Heart right ventricle (tissue), 16 donors: ENCODE results near the gene SMYD3. TPM values are rescaled to one million over a fixed set of nuclear protein-coding genes. Genes with fewer than 3 reads are reported as not detected.

Experiments
- ATAC-seq, 8 donors: fragments of 200-7000 bp; cut with Tn5 transposase; one replicate each; pipeline ENCODE4 v1.9.1; 2020; ENCODE audit warnings: mild to moderate bottlenecking in 8 of 8, moderate library complexity in 8 of 8, moderate number of reproducible peaks in 1 of 8
- DNase-seq, 2 donors: peaks; one replicate each; pipeline ENCODE4 v3.0.0-alpha.2; 2020
- H3K27ac ChIP-seq, 10 donors: fragments of 200-600 bp; sonication (generic) in 2 of 10; one replicate each; pipeline versions ENCODE4 v1.5.0 to v1.8.0; 2020 to 2022; ENCODE audit warnings: mild to moderate bottlenecking in 3 of 10
- H3K27me3 ChIP-seq, 7 donors: fragments of 200-600 bp; one replicate each; pipeline ENCODE4 v1.8.0; 2021 to 2022; ENCODE audit warnings: mild to moderate bottlenecking in 2 of 7
- H3K36me3 ChIP-seq, 9 donors: fragments of 200-600 bp; sonication (generic) in 1 of 9; one replicate each; pipeline versions ENCODE4 v1.5.0 to v1.8.0; 2020 to 2022; ENCODE audit warnings: mild to moderate bottlenecking in 2 of 9
- H3K4me1 ChIP-seq, 9 donors: fragments of 200-600 bp; sonication (generic) in 1 of 9; one replicate each; pipeline versions ENCODE4 v1.5.0 to v1.8.0; 2020 to 2022; ENCODE audit warnings: mild to moderate bottlenecking in 4 of 9
- H3K4me3 ChIP-seq, 10 donors: fragments of 200-600 bp; sonication (generic) in 2 of 10; one replicate each; pipeline versions ENCODE4 v1.5.0 to v1.8.0; 2020 to 2022; ENCODE audit warnings: mild to moderate bottlenecking in 7 of 10, moderate library complexity in 2 of 10
- H3K9me3 ChIP-seq, 11 donors: fragments of 200-600 bp in 10 of 11; sonication (generic) in 2 of 11; one replicate each; pipeline versions ENCODE4 v1.5.0 to v1.8.0; 2013 to 2022; ENCODE audit warnings: mild to moderate bottlenecking in 2 of 11, control low read depth in 1 of 11, moderate library complexity in 1 of 11
- WGBS, 2 donors: extraction: QIAGEN DNeasy Blood & Tissue Kit; methylation state at CpG; one replicate each; pipeline ENCODE4 v1.1.7; 2013; ENCODE audit warnings: inconsistent platforms in 1 of 2; 5-methylcytosine and 5-hydroxymethylcytosine counted together
- intact Hi-C, 10 donors: fragments of 100-400 bp; cut with DNase I; formaldehyde crosslinking; loops; one replicate each; pipeline versions ENCODE4 v1.11.1 to v1.14.2; 2022
- polyA plus RNA-seq, 2 donors: library from polyadenylated mRNA; stranded (reverse); fragments of 200-250 nt; gene quantifications; one replicate each; pipeline ENCODE4 v1.2.3, GENCODE V29; 2013
- total RNA-seq, 10 donors: library from RNA; stranded (reverse); fragmentation: NEBNext Ultra II Directional in 3 of 10; extraction: Animal tissue kit (Norgen Biotek cat#: 25700) in 3 of 10; gene quantifications; one replicate each; pipeline versions ENCODE4 v1.2.1 to v1.2.4, GENCODE V29; 2021 to 2023
- TF ChIP-seq, protein P1 (sequence below), 9 donors: fragments of 200-600 bp; sonication (generic) in 2 of 9; IDR thresholded peaks; one replicate each; pipeline versions ENCODE4 v1.5.0 to v1.8.0; 2021 to 2022; ENCODE audit warnings: antibody characterized with exemption in 9 of 9, mild to moderate bottlenecking in 5 of 9, moderate library complexity in 1 of 9
- donor health status: Arrhythmogenic right ventricular cardiomyopathy.
- donor health status: ischemic (EF 13 %, LVEDD 7.1; RV severe dilation, severe dysfunction).
- donor health status: healthy with polysubstance abuse.
- donor health status: DM: no; HTN: yes; CAD: no.
- donor health status: DM: no; HTN: no; CAD: no.
- donor health status: ischemic (EF 25% LVEDD 6.9; RV normal size, moderate dysfunction).
- donor health status: ischemic (EF 25% LVEDD 5.7; RV mildly dilated, moderate dysfunction).
- donor health status: healthy.
- donor health status: DM: yes; HTN: yes; CAD: no.
- donor health status: Ischemic cardiomyopathy.
- donor health status: ischemic (EF 35%, LVEDD 5.7; RV mildly dilated, moderate dysfunction).
- donor health status: nonischemic (EF 11% LVEDD 7.7; RV severe dilation, severe dysfunction).
- donor health status: DM: yes; HTN: yes; CAD: no.
- donor health status: PGD.
- donor health status: ischemic (EF 29% LVEDD 5.4; RV normal size, mild dysfunction).
- donor health status: nonischemic (EF 23%, LVEDD 6.1; RV moderate dilation, normal function).

Gene SMYD3
- total and polyA plus RNA-seq, 12 donors, result 5.9 to 13.9 (median 8.1) TPM

DNA sequence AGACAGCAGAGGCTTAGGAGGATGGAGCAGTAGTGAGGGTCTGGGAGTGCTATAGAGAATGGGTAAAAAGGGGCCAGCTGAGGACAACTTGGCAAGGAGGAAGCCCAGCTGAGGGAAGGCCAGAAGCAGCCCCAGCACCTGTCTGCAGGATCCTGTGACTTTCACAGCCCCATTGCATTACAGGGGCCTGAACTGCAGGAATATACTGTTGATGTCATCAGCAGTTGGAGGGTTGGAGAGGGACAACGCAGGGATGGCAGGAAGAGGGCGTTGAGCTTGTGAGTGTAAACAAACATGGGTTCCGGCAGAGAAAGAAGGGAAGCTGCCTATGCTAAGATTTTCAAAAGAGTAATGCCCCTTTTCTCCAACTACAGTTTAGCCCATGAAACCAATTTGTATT, 628.5 kb downstream of the SMYD3 start:
- peaks cover 3 to 38% (median 17%) of the 10 kb centered on the region in 9 donors for H3K4me1 ChIP-seq
- intact Hi-C loops, result loop anchor here in 1 of 10 donors (10.0 kb wide), 1 partner anchor 116 kb away; no protein-coding TSS in a partner anchor
- no peak overlapping the region for H3K27ac ChIP-seq
- TF ChIP-seq, protein P1, sequence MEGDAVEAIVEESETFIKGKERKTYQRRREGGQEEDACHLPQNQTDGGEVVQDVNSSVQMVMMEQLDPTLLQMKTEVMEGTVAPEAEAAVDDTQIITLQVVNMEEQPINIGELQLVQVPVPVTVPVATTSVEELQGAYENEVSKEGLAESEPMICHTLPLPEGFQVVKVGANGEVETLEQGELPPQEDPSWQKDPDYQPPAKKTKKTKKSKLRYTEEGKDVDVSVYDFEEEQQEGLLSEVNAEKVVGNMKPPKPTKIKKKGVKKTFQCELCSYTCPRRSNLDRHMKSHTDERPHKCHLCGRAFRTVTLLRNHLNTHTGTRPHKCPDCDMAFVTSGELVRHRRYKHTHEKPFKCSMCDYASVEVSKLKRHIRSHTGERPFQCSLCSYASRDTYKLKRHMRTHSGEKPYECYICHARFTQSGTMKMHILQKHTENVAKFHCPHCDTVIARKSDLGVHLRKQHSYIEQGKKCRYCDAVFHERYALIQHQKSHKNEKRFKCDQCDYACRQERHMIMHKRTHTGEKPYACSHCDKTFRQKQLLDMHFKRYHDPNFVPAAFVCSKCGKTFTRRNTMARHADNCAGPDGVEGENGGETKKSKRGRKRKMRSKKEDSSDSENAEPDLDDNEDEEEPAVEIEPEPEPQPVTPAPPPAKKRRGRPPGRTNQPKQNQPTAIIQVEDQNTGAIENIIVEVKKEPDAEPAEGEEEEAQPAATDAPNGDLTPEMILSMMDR (IDR thresholded peaks at IDR 0.05), result no peak
- 56 to 63% methylated on average over 3 of the region's 3 CpGs for WGBS, 2 donors
- DNase-seq (no peak), ATAC-seq (no peak)
- no peaks in the 10 kb centered on the region for H3K36me3 ChIP-seq
- H3K4me3 ChIP-seq, result no peak overlapping the region
- no peaks in the 10 kb centered on the region for H3K9me3 ChIP-seq
- H3K27me3 ChIP-seq, result no peaks in the 10 kb centered on the region

DNA sequence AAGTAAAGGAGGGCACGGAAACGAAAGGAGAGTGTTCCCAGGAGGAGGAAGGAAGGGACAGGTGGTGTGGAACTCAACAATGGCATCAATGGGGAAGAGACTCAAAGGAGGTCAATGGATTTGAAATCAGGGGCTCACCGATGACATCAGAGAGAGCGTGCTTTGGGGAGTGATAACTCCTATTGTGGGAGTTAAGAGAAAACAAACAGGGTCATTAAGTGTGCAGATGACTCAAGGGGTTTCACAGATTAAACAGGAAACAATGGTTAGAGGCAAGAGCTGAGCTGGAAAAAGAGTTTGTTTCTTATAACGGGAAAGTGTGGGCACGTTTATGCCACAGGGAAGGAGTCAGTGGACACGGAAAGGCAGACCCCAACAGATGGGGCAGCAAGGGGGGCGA, 629.1 kb downstream of the SMYD3 start:
- H3K4me3 ChIP-seq, result no peak overlapping the region
- no peak overlapping the region for H3K27ac ChIP-seq
- H3K36me3 ChIP-seq, result no peaks in the 10 kb centered on the region
- ATAC-seq, result no peak
- intact Hi-C loops, result loop anchor here in 1 of 10 donors (10.0 kb wide), 1 partner anchor 117 kb away; no protein-coding TSS in a partner anchor
- H3K4me1 ChIP-seq, result peaks cover 3 to 40% (median 17%) of the 10 kb centered on the region in 9 donors
- no peak for DNase-seq
- WGBS, 2 donors, result 79% methylated on average over 8 of the region's 8 CpGs
- H3K9me3 ChIP-seq, result no peaks in the 10 kb centered on the region
- TF ChIP-seq, protein P1 (IDR thresholded peaks at IDR 0.05), result no peak
- no peaks in the 10 kb centered on the region for H3K27me3 ChIP-seq

DNA sequence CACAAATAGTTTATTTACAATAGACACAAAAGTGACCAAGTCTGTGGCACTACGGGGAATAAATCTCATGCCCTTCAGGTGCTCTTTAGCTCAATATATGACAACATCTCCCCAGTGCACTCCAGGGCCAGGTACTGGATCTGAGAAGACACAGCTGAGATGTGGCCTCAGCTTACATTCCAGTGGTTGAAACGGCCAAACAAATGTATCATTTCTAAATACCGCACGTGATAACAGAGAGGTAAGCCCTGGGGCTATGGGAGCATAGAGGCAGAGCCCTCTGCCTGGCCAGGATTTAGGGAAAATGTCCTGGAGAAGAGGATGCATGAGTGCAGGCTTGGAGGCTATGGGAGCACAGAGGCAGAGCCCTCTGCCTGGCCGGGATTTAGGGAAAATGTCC, 630.5 kb downstream of the SMYD3 start:
- 79 to 87% methylated on average over 5 of the region's 5 CpGs for WGBS, 2 donors
- H3K4me1 ChIP-seq, result peaks cover 3 to 40% (median 17%) of the 10 kb centered on the region in 9 donors
- no peaks in the 10 kb centered on the region for H3K9me3 ChIP-seq
- no peak overlapping the region for H3K27ac ChIP-seq
- ATAC-seq (no peak), DNase-seq (no peak)
- no peaks in the 10 kb centered on the region for H3K27me3 ChIP-seq
- intact Hi-C loops, result loop anchor here in 1 of 10 donors (10.0 kb wide), 1 partner anchor 118 kb away; no protein-coding TSS in a partner anchor
- H3K4me3 ChIP-seq, result no peak overlapping the region
- no peaks in the 10 kb centered on the region for H3K36me3 ChIP-seq
- TF ChIP-seq, protein P1 (IDR thresholded peaks at IDR 0.05), result no peak

DNA sequence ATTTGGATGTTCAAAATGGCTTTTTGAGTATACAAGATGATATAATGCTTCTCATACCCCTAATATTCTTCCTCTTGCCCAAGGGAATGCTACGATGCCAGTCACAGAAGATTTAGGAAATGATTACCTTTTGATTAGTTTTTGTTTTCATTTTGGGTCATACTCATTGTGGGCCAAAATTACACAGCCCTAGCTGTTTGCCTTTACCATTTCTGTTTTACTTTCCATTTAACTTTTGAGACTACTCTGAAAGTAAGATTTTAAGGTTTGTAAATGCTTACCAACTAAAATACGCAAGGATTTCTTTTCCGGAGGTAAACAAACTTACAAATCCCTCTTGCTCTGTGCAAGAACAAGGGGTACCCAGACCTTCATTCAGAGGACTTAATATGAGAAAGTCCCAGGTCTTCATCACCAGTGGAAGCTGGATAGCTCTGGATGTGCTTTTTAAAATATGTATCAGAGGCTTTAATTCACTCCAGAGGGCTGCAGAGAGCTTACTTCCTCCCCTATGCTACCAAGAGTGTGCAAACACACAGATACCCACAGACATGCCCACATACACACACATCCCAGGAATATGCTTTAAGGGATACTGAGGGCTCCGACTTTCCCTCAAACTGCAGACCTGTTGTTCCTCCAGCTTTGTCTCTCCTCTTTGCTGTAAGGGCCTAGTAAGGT, 631.4 kb downstream of the SMYD3 start:
- intact Hi-C loops, result loop anchor here in 1 of 10 donors (10.0 kb wide), 1 partner anchor 119 kb away; no protein-coding TSS in a partner anchor

More for the DNA sequence above, 631.4 kb downstream of the SMYD3 start:
- peaks cover 3 to 40% (median 17%) of the 10 kb centered on the region in 9 donors for H3K4me1 ChIP-seq
- H3K9me3 ChIP-seq, result no peaks in the 10 kb centered on the region
- peak overlapping the region in 6 of 10 donors; percentile 1 to 70 (median 62) for H3K27ac ChIP-seq
- no peaks in the 10 kb centered on the region for H3K27me3 ChIP-seq
- no peak overlapping the region for H3K4me3 ChIP-seq
- H3K36me3 ChIP-seq, result no peaks in the 10 kb centered on the region
- ATAC-seq (peak in 3 of 8 donors; percentile 16 to 60 (median 51)), DNase-seq (no peak)
- WGBS, 2 donors, result 62 to 68% methylated on average over 4 of the region's 4 CpGs
- TF ChIP-seq, protein P1 (IDR thresholded peaks at IDR 0.05), result no peak
